SIG-M5 (cell line): ENCODE data around the gene SLAMF1.
"Not testable (repeated sequence)": the region's sequence is repeated elsewhere in the genome, so short reads cannot be mapped to it uniquely, and the experiment has no call there.

Experiments used
- DNase-seq: peaks from one replicate; lab custom pipeline; 2025; lab: John Stamatoyannopoulos, UW

The SLAMF1 gene

DNA sequence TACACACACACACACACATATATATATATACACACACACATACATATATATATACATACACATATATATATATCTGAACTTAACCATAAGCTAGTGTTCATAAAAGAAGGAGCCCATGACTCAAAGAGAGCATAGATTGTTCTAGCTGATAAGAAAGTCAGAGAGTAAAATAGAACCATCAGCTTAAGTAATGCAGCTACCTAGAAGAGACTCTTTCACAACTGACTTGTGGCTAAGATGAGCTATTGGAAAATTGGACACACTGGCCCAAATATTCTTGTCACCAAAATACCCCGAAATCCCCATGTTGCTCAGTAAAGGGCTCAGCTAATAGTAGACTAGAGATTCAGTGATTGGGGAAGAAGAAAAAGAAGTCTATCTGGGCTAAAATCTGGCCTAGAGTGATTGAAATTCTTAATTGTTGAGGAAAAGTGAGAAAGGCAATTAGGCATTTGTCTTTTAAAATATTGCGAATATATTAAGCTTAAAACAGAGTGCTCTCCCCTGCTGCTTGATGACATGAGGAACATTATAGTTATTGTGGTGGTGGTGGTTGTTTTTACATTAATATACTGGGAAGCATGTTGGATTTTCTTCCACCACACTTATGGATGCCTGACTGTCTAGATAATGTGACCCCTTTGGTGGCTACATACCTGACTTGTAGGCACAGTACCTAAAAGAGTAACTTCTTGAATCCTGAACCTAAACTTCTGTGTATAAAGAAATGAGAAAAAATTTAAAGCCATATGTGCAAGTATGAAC is 6.3 kb downstream of the SLAMF1 start:
- peak; percentile 56 for DNase-seq

DNA sequence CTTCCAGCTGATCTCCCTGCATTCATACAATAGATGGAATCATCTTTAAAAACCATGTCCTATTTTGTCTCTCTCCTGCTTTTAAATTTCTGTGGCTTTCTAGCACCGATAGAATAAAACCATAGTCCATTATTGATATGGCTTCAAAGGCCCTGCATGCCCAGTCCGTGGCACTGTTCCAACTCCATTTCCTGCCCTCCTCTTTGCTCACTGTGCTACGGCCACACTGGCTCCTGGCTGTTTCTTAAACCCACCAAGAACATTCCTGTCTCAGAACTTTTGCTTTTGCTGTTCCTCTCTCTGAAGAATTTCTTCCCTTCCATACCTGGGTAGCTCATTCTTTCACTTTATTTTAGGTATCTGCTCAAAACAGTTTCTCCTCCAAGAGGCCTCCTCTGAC is 7.2 kb downstream of the SLAMF1 start:
- no peak for DNase-seq

DNA sequence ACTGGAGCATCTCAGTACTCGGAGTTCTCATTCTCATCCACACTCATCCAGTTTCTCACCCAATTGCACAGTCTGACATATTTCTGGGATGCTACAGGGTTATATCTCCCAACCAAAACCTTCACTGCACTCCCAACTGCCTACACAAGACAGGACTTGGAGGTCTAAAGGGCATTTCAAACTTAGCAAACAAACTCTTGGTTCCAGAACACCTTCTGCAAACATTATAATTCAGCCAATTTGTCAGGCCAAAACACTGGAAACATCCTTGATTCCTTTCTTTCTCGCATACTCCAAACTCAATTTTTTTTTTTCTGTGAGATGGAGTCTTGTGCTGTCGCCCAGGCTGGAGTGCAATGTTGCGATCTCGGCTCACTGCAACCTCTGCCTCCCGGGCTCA is 7.9 kb downstream of the SLAMF1 start:
- DNase-seq = no peak

DNA sequence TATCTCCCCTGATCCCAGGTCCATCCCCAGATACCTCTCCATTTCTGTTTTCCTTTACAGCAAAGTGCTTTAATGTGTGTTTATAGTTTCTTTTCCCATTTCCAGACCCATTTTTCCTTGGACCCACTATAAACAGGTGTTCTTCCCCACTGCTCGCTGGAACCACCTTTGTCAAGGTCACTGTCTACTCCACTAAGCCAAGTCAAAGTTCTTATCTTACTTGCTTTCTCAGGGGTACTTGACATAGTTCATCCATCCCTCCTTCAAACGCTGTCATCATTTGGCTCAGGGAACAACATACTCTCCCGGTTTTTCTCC is 8.3 kb downstream of the SLAMF1 start:
- no peak for DNase-seq

GRCh38 chr1:160637821-160638539 is 8.9 kb downstream of the SLAMF1 start:
- no peak for DNase-seq

DNA sequence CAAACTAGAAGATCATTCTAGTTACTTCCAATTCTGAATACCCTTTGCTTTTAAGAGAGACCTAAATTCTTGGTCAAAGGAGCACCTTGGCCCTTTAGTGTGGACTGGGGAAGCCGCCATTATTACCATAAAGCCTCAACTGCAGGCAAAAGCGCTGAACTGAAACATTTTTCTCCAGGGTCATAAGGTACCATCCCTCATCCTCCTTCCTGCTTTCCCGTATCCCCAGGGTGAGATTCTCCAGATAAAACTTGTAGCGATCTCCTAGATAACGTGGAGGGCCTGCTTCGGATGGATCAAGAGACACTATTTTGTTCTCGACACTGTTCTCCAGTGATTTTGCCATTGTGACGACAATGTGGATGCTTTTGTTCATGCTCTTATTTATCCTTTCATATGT is 9.8 kb downstream of the SLAMF1 start:
- DNase-seq = no peak

DNA sequence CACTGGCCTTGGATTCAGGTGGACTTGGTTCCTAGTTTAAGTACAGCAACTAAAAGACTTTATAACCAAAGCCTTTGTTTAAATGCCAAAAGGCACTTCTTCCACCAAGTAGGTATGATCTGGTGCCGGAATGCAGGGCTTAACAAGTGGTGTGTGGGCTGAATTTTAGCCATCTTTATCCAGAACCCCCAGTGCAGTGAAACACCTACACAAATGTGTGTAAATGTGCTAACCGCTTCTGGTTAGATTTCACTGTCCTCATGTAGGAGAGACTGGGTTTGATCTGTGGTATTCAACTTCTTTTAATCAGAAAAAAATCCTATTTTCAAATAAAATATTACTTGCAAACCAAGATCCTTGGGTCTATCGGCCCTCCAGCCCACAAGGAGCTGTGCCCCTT is 10.3 kb downstream of the SLAMF1 start:
- DNase-seq = no peak

- DNase-seq = no peak
Measured at GRCh38 chr1:160636076-160636475, 10.8 kb downstream of the SLAMF1 start.

GRCh38 chr1:160634543-160635491 is 12.0 kb downstream of the SLAMF1 start:
- DNase-seq = no peak

DNA sequence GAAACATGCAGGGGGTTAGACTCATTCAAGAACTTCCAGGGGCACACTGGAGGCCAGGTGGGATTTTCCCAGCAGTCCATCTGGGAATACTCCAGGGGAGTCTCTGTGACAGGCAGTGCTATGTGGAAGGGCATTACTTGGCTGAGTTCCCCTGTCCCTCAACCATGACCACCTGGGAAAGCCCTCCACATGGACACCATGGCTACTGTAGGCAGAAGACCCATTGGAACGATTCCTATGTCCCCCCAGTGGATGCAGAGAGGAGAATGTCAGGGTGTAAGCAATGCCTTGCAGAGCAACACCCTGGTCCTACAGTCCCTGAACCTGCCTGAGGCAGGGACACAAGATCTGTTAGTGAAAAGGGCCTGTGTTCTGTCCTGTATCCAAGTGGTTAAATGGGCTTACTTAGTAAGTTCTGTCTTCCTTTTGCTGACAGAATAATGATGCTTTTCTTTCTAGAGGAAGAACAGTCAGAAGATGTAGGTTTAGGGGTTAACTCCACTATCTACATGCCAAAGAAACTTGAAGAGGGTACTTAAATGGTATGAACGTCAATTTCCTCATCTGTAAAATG is 13.4 kb downstream of the SLAMF1 start:
- no peak for DNase-seq

DNA sequence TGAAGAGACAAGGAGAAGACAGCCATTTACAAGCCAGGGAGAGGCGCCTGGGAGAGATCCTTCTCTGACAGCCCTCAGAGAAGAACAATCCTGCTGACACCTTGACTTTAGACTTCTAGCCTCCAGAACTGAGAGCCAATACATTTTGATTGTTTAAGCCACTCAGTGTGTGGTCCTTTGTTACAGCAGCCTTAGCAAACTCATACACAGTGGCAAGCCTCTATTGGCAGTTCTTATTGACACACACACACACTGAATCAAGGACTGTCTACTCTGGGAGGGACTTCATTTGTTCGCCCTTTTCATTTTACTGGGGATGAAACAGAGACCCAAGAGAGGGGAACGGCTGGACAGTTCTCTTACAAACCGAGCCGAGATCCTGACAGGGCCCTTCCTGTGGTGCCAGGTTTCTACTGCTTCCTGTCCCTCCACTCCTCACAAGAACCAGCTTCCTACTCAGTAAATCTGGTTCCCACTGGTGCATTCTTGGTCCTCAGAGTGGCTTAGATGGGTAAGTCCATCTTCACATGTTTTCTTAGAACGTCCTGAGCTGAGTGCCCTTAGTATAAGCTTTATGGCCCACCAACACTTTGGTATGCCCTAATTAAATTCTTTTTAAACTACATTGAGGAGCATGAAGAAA is 14.7 kb downstream of the SLAMF1 start:
- DNase-seq = no peak

DNA sequence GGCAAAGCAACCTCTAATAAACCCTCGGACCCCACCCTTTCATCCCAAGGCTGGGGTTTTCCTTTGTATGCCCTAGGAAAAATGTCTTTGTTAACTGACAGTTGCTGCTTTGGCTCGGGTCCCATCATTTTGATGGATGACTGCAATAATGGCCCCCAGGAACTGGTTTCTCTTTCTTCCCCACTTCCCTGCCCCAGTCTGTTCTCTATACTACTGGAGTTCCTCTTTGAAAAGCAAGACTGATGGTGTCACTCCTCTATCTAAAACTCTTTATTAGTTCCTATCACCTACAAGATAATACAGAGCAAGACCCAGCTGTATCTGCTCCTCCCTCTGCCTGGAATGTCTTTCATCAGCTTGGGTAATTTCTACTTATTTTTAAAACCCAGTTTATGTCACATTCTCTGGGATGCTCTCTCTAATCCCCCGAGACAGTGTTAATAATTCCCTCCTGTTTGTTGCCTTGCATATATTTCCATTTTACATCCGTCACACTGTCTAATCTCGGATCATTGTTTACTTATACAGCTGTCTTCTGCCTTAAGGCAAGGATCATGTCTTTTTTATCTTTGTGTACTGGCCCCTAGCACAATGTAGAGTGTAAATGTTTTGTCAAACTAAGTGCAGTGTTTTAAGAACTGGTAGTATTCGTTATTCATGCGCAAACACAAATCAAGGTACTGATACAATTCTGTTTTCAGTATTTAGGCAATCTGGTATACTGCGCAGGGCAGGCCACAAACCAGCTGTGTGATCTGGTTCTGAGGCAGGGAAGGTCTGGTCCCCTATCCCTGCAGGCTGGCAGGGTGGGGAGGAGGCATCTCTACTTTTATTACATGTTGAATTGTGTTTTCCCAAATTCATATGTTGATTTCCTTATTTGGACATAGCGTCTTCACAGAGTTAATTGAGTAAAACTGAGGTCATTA is 16.1 kb downstream of the SLAMF1 start:
- DNase-seq = no peak

DNA sequence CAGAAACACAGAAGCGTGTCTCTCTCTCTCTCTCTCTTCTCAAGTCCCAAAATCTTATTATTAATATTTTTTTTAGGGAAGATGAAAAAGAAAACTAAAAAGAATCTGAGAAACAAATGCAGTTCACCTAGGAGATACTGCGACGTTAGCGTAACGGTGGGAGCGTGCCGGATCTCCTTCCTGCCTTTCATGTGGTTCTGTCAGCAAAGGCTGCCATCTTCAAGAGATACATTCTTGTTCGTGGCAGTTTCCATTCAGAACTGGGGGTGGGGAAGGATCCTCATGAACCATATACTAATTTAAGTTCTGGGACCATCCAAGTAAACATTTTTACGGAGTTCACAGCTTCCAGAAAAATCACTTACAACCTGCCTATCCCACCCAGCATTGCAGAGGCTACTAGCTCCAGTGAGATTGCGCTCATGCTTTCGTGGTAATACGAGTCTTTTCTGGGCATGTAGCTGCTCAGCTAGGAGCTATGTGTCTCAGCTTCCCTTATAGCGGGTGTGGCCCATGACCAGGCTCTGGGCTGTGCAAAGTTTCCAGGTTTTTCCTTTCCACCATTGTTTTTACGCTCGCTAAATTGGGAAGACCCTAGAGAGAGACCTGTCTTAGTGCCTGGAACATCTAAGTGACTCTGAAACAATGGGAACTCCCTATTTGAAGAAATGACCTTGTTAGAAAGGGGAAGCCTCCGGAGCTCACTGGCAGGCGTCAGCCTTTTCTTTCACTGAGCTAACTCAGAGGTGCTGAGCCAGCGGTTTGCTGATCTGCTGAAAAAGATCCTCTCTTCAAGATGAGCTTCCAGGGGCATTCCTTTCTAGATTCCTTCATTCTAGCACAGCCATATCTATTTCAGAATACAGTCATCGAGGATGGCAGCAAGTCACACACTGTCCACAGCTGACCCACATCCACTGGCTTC is 17.3 kb downstream of the SLAMF1 start:
- no peak for DNase-seq

DNA sequence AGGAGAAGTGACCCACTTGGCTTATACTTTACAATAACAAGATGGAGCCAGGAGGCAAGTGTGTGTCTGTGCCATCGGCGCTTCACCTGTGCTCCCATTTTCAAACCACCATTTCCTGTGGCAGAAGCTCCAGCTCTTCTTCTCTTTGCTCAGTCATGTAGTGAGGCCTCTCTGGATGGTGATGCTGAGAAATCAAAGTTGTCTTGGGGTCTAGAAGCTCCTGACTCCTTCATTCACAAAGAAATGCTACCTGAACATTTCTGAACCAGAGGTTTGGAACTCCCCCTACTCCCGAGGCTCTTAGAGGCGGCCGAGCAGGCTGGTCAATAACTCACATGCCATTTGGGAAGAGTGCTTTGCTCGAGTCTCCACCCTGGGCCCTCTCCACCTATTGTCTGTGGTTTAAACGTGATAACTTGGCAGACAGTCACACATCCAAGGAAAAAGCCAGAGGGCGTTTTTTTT is 18.0 kb downstream of the SLAMF1 start:
- no peak for DNase-seq

DNA sequence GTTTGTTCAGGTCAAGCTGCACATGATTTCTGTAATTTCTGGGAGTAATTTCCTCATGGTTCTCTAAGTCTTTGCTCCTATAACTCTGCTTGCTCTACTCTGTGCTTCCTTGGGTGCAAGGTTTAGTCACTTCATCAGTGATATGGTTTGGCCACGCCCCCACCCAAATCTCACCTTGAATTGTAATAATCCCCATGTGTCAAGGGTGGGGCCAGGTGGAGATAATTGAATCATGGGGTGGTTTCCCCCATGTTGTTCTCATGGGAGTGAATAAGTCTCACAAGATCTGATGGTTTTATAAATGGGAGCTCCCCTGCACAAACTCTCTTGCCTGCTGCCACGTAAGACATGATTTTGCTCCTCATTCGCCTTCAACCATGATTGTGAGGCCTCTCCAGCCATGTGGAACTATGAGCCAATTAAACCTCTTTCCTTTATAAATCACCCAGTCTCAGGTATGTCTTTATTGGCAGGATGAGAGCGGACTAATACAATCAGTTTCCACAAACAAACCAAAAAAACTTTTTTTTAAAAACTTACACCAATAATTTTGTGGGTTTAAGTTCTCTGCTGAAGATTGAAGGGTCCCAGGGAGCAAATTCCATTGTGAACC is 19.1 kb downstream of the SLAMF1 start:
- DNase-seq = not testable (repeated sequence)

DNA sequence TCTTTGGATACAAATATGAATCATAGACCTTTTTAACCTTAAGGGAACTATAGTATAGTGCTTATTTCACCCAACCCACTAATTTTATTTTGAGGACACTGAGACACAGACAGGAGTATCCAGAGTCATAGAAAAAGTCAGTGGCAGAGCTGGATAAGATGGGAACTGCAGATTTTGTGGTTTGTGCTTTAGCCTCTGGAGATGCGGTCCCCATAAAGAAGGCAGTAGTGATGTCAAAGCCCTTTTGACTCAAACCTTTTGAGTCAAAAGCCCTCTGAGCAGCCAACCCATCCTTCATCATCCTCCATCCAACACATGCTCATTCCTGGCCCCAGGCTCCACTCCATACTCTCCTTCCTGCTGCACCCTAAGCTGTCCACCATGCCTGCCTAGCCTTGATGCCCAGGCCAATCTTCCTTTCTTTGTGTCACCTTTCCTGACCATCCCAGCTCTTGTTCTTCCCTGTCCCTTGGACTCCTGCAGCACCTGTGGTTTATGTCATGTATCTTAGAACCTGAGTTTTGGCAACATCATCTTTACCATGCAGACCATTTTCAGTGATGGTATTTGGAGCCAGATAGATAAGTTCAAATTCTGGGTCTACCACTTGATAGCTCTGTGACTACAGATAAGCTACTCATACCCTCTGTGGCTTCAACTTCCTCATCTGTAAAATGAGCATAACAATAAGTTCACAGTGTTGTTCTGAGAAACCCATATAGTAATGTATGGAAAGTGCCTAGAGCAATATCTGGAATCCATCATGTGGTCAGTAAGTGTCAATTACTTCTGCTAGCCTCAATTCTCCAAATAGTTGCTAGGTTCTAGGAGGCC is 20.1 kb downstream of the SLAMF1 start:
- DNase-seq = no peak

DNA sequence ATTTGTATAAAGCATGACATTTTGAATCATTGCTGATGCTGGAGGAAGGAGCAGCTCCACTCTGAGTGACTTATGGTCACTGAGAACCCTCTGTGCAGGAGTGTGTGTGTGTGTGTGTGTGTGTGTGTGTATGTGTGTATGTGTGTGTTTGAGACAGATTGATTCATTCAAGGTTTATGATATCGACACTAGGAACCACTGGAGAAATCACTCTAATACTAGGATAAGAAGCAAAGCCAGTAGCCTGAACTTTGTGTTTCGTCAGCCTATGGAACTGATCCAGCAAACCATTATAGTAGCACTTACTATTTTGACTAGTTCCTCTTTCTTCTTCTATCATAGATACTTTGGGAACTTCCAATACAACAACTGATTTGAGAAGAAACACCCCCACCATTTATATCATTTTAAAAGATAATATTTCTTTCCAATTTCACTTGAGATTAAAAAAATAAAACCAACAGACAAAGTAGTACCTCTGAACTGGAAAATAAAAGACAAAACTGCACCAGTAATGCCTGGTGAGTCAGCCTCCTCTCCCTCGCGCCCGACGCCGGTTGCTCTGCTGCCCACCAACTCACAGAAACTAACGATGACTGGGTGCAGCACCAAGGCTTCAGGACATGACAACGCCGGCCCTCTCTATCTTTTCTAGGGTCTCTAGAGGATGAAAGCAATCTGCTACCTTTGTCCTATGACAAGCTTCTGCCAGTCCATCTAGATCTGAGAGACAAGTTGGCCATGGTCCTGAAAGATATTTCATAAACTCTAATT is 20.9 kb downstream of the SLAMF1 start:
- DNase-seq = peak; percentile 61
